GM21786 (cell line): ENCODE measurements around the gene PDE8A.
A peak's percentile ranks its signal among the peaks of the same experiment; 100 is the strongest.
"Not testable (repeated sequence)": the region's sequence is repeated elsewhere in the genome, so short reads cannot be mapped to it uniquely, and the experiment has no call there.

Experiments
- ATAC-seq: cut with Tn5 transposase; IDR thresholded peaks from one replicate; pipeline ENCODE4 v1.9.1; 2021; ENCODE audit not compliant: unreplicated experiment

The PDE8A gene

GRCh38 chr15:84987949-84988624 is 6.4 kb downstream of the PDE8A start:
- peak; percentile 45 for ATAC-seq

GRCh38 chr15:84988909-84989644 is 7.4 kb downstream of the PDE8A start:
- no peak for ATAC-seq

- no peak for ATAC-seq
Observed at GRCh38 chr15:84990507-84990906, 8.9 kb downstream of the PDE8A start.

GRCh38 chr15:84991014-84991712 is 9.5 kb downstream of the PDE8A start:
- ATAC-seq: no peak

GRCh38 chr15:84992157-84992944 is 10.7 kb downstream of the PDE8A start:
- ATAC-seq: no peak

- ATAC-seq: no peak
Observed at GRCh38 chr15:84996055-84996454, 14.4 kb downstream of the PDE8A start.

GRCh38 chr15:84996714-84997113 is 15.1 kb downstream of the PDE8A start:
- not testable (repeated sequence) for ATAC-seq

- ATAC-seq: not testable (repeated sequence)
Observed at GRCh38 chr15:84997214-84997613, 15.6 kb downstream of the PDE8A start.

GRCh38 chr15:85000189-85000864 is 18.7 kb downstream of the PDE8A start:
- no peak for ATAC-seq

- no peak for ATAC-seq
Observed at GRCh38 chr15:85000937-85001336, 19.3 kb downstream of the PDE8A start.

GRCh38 chr15:85002517-85002916 is 20.9 kb downstream of the PDE8A start:
- ATAC-seq: no peak

GRCh38 chr15:85003593-85004312 is 22.1 kb downstream of the PDE8A start:
- ATAC-seq: no peak

GRCh38 chr15:85004550-85004949 is 22.9 kb downstream of the PDE8A start:
- no peak for ATAC-seq

GRCh38 chr15:85005319-85005718 is 23.7 kb downstream of the PDE8A start:
- no peak for ATAC-seq

GRCh38 chr15:85005746-85006145 is 24.1 kb downstream of the PDE8A start:
- ATAC-seq: no peak

- ATAC-seq: no peak
Observed at GRCh38 chr15:85006201-85006600, 24.5 kb downstream of the PDE8A start.

- no peak for ATAC-seq
Observed at GRCh38 chr15:85006655-85007054, 25.0 kb downstream of the PDE8A start.

GRCh38 chr15:85007137-85007536 is 25.5 kb downstream of the PDE8A start:
- no peak for ATAC-seq

GRCh38 chr15:85007741-85008397 is 26.2 kb downstream of the PDE8A start:
- no peak for ATAC-seq
